ENCODE data around the gene STARD10. TPM values are rescaled to one million over a fixed set of nuclear protein-coding genes. Genes with fewer than 3 reads are reported as not detected.

STARD10 gene
- total RNA-seq, 2 experiments from 2014 or later: 10.4 to 12.9 TPM

- Histone ChIP-seq H3K79me2 (ENCODE audit: insufficient read depth, low read depth, low read length) (no peaks in the 10 kb centered on the region), H3K9me3 (ENCODE audit: low read length) (no peaks in the 10 kb centered on the region), H3K27ac (ENCODE audit: low read depth, low read length, poor library complexity, severe bottlenecking) (no peak overlapping the region), H3K36me3 (ENCODE audit: insufficient read depth, low read length) (no peaks in the 10 kb centered on the region), H2AFZ (ENCODE audit: low read length) (no peak overlapping the region), H3K9me2 (ENCODE audit: insufficient read depth, low read length) (no peaks in the 10 kb centered on the region), H3K4me1 (ENCODE audit: insufficient read depth, low read length, poor library complexity, severe bottlenecking) (peaks cover 1% of the 10 kb centered on the region), H3K4me3 (ENCODE audit: low read depth, low read length, poor library complexity, severe bottlenecking) (no peak overlapping the region), H4K20me1 (ENCODE audit: insufficient read depth, low read length) (no peaks in the 10 kb centered on the region), H3K4me2 (ENCODE audit: low read length) (no peak overlapping the region)
- DNase-seq (ENCODE audit: low spot score): no peak
- no TSS peak for BruUV-seq (replicated peaks)
- POLR2A ChIA-PET: no interaction called here
- intact Hi-C loops (cut with micrococcal nuclease; ENCODE audit: unreplicated experiment): no loop called here
- CTCF ChIA-PET (ENCODE audit: unreplicated experiment): no interaction called here
- TF ChIP-seq, protein P1, sequence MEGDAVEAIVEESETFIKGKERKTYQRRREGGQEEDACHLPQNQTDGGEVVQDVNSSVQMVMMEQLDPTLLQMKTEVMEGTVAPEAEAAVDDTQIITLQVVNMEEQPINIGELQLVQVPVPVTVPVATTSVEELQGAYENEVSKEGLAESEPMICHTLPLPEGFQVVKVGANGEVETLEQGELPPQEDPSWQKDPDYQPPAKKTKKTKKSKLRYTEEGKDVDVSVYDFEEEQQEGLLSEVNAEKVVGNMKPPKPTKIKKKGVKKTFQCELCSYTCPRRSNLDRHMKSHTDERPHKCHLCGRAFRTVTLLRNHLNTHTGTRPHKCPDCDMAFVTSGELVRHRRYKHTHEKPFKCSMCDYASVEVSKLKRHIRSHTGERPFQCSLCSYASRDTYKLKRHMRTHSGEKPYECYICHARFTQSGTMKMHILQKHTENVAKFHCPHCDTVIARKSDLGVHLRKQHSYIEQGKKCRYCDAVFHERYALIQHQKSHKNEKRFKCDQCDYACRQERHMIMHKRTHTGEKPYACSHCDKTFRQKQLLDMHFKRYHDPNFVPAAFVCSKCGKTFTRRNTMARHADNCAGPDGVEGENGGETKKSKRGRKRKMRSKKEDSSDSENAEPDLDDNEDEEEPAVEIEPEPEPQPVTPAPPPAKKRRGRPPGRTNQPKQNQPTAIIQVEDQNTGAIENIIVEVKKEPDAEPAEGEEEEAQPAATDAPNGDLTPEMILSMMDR (conservative IDR thresholded peaks at IDR 0.05; ENCODE audit: low read length): no peak
- TF ChIP-seq EZH2phosphoT487 (IDR thresholded peaks at IDR 0.05; ENCODE audit: borderline replicate concordance, low read depth, low read length): no peak
Observed at GRCh38 chr11:72758304-72758689, 35.5 kb downstream of the STARD10 start.

DNA sequence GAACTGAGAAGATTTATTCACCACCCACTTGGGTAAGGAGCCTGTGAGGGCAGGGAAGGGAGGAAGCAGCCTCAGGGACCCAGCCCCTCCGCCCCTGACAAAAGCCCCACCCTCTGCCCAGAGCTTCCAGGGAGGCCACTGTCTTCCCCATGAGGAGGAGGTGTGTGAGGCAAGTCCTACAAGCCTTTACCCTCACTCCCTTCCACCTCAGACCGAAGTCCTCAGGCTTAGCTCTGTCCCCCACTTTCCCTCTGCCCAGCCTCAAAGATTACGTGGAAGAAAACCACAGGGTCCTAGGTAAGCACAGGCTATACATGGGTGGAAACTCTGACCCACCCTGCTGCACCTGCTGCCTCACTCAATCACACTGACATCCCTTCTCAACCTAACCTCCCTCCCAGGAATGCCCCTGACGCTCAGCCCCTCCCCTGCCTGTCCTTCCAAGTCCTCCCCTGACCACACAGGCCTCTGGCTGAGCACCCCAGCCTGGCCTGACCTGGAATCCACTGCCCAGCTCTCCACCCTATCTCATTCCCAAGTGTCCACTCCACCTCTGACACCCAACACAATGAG lies 38.0 kb downstream of the STARD10 start:
- Histone ChIP-seq H3K27ac (ENCODE audit: low read depth, low read length, poor library complexity, severe bottlenecking) (no peak overlapping the region), H3K4me1 (ENCODE audit: insufficient read depth, low read length, poor library complexity, severe bottlenecking) (peaks cover 18% of the 10 kb centered on the region), H3K79me2 (ENCODE audit: insufficient read depth, low read depth, low read length) (peaks cover 4% of the 10 kb centered on the region; the same call in 1 of the 2 replicates), H3K4me2 (ENCODE audit: low read length) (no peak overlapping the region), H3K9me2 (ENCODE audit: insufficient read depth, low read length) (no peaks in the 10 kb centered on the region), H4K20me1 (ENCODE audit: insufficient read depth, low read length) (no peaks in the 10 kb centered on the region), H2AFZ (ENCODE audit: low read length) (no peak overlapping the region), H3K9me3 (ENCODE audit: low read length) (no peaks in the 10 kb centered on the region), H3K36me3 (ENCODE audit: insufficient read depth, low read length) (no peaks in the 10 kb centered on the region), H3K4me3 (ENCODE audit: low read depth, low read length, poor library complexity, severe bottlenecking) (no peak overlapping the region)
- ChIA-PET CTCF (ENCODE audit: unreplicated experiment) (no interaction called here), POLR2A (no interaction called here)
- no peak for DNase-seq (ENCODE audit: low spot score)
- intact Hi-C loops (cut with micrococcal nuclease; ENCODE audit: unreplicated experiment): no loop called here
- TF ChIP-seq, protein P1 (conservative IDR thresholded peaks at IDR 0.05; ENCODE audit: low read length): no peak
- no peak for TF ChIP-seq EZH2phosphoT487 (IDR thresholded peaks at IDR 0.05; ENCODE audit: borderline replicate concordance, low read depth, low read length)
- BruUV-seq (replicated peaks): no TSS peak

DNA sequence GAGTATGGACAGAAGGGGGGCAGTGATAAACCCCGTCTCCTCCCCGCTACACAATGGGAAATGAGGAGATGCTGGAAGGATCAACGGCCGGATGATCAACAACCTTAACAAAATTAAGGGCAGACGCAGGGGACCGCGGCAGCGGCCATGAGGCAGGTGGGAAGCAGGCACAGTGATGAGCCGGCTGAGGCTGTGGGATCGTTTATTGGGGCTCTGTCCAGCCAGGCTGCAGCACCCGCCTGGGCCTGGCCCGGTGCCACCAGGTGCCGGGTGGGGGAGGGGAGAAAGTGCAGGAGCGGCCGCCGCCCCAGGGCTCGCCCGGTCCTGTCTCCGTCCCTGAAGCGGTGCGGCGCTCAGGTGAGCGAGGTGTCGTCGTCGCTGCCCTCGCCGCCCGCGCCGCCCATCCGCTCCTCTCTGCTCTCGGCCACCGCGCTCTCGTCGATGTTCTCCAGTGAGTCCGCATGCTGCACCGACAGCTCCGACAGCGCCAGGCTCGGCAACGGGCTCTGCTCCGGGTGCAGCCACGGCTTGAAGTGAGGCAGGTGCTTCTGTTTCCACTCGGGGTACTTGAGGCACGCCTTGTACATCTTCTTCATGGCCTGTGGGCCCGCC lies 39.2 kb downstream of the STARD10 start:
- H3K4me2 ChIP-seq (ENCODE audit: low read length): no peak overlapping the region
- ChIA-PET POLR2A (no interaction called here), CTCF (ENCODE audit: unreplicated experiment) (no interaction called here)
- H3K4me3 ChIP-seq (ENCODE audit: low read depth, low read length, poor library complexity, severe bottlenecking): no peak overlapping the region
- no peak overlapping the region for H2AFZ ChIP-seq (ENCODE audit: low read length)
- H3K36me3 ChIP-seq (ENCODE audit: insufficient read depth, low read length): no peaks in the 10 kb centered on the region
- DNase-seq (ENCODE audit: low spot score): no peak
- BruUV-seq (replicated peaks): no TSS peak
- no peaks in the 10 kb centered on the region for H3K9me2 ChIP-seq (ENCODE audit: insufficient read depth, low read length)
- peaks cover 8% of the 10 kb centered on the region; the same call in 1 of the 2 replicates for H3K79me2 ChIP-seq (ENCODE audit: insufficient read depth, low read depth, low read length)
- no peaks in the 10 kb centered on the region for H4K20me1 ChIP-seq (ENCODE audit: insufficient read depth, low read length)
- TF ChIP-seq EZH2phosphoT487 (IDR thresholded peaks at IDR 0.05; ENCODE audit: borderline replicate concordance, low read depth, low read length): no peak
- TF ChIP-seq, protein P1 (conservative IDR thresholded peaks at IDR 0.05; ENCODE audit: low read length): no peak
- no peaks in the 10 kb centered on the region for H3K9me3 ChIP-seq (ENCODE audit: low read length)
- H3K27ac ChIP-seq (ENCODE audit: low read depth, low read length, poor library complexity, severe bottlenecking): no peak overlapping the region
- H3K4me1 ChIP-seq (ENCODE audit: insufficient read depth, low read length, poor library complexity, severe bottlenecking): peaks cover 25% of the 10 kb centered on the region
- intact Hi-C loops (cut with micrococcal nuclease; ENCODE audit: unreplicated experiment): no loop called here

Measured in OCI-LY7 (cell line).